HG03342 (cell line): Measurements from ENCODE around the gene MS4A2.
"Not testable (repeated sequence)": the region's sequence is repeated elsewhere in the genome, so short reads cannot be mapped to it uniquely, and the experiment has no call there.

Experiments
- ATAC-seq: cut with Tn5 transposase; IDR thresholded peaks from one replicate; pipeline ENCODE4 v1.9.1; 2021; ENCODE audit warnings: mild to moderate bottlenecking, moderate library complexity; ENCODE audit not compliant: unreplicated experiment

The MS4A2 gene

DNA sequence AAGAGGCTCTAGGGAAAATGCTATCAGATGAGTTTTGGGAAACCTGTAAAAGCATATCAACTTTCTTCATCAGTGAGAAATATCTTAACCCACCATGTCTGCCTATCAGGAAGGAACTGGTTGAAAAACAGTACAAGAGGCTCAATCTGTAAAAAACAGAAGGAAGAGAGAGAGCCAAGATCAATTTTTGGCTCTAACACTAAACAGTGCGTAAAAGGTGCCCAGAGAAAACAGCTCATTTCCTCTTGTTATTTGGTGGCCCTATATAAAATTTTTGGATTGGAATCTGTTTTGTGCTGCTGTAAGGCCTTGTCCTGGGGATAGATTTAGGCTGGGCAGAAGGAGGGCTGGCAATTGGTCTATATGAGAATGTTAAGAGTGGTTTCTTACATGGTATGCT lies 12.1 kb downstream of the MS4A2 start:
- no peak for ATAC-seq

DNA sequence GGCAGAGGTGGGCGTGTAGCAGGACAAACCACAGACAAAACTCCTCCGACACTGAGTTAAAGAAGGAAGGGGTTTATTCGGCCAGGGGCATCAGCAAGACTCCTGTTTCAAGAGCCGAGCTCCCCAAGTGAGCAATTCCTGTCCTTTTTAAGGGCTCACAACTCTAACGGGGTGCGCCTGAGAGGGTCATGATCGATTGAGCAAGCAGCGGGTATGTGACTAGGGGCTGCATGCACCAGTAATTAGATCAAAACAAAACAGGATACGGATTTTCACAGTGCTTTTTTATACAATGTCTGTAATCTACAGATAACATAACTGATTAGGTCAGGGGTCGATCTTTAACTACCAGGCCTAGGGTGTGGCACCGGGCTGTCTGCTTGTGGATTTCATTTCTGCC lies 12.9 kb downstream of the MS4A2 start:
- ATAC-seq: not testable (repeated sequence)

DNA sequence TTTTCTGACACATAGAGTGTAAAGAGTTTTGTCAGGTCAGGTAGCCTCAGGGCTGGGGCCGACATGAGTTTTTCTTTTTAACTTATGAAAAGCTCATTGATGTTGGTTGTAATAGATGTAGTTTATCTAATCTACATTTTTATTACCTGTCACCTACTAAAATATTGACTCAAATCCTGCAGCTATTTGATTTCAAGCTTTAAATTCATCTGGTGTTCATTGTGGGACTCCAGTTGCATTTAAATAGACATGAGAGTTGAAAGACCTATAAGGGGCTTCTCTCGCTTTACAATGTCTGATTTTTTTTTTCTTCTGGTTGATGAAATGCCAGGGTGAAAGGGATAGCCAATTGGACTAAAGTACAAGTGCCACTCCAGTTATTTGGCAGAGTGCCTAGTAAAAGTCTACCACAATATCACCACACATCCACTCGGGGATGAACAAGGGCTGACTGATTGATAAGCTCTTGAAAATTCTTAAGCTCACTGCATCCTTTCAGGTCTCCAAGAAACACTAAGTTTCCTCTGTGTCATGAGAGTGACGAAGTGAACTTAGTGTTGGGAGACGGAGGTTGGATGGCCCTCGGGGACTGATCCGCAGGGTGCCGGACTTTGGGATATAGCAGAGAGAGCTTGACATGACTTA lies 16.1 kb downstream of the MS4A2 start:
- not testable (repeated sequence) for ATAC-seq

DNA sequence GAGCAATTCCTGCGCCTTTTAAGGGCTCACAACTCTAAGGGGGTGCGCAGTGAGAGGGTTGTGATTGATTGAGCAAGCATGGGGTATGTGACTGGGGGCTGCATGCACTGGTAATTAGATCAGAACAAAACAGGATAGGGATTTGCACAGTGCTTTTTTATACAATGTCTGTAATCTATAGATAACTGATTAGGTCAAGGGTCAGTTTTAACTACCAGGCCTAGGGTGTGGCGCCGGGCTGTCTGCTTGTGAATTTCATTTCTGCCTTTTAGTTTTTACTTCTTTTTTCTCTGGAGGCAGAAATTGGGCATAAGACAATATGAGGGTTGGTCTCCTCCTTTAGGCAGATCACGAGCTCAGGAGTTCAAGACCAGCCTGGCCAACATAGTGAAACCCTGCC lies 20.2 kb downstream of the MS4A2 start:
- ATAC-seq: not testable (repeated sequence)

DNA sequence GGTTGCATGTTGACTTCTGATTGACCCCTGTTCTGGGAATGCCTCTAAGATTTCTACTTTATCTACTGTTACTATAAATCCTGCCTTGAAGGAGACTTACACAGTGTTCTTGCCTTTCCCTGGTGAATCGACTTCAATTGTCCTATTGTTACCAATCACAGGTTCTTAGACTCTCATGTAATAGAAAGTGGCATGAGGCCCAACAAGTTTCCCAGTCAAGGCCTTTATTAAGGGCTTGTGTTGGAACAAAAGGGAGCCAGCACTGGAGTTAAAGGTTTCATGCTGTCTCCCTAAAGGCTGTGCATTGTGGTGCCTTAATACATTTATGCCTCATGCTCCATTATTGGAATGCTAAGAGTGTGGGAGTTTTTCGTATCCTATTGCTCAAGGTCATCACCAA lies 23.3 kb downstream of the MS4A2 start:
- no peak for ATAC-seq

DNA sequence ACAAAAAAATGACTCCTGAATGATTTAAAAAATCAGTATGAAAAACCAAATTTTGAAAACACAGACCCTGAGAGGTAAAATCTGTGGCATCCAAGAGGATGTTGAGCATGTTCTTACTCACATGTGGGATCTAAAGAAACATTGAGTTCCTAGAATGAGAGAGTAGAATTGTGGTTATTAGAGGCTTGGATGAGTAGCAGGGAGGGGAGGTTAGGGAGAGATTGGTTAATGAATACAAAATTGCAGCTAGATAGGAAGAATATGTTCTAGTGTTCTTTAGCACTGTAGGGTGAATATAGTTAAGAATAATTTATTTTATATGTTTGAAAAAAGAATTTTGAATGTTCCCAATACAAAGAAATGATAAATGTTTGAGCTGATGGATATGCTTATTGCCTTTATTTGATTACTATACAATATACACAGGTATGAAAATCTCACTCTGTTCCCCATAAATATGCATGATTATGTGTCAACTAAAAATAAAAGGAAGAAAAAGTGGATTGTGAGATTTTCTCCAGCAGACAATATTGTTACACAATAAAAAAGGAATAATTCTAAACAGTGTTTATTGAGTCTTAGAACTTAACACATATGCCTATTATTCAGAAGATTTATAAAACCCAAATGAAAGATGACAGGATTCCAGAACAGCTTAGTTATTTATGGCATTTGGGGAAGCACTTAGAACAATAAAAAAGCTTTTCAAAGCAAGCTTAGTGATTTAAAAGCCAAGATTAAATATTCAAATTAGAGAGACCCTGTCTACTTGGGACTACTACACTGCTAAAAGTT lies 28.7 kb downstream of the MS4A2 start:
- ATAC-seq: no peak

DNA sequence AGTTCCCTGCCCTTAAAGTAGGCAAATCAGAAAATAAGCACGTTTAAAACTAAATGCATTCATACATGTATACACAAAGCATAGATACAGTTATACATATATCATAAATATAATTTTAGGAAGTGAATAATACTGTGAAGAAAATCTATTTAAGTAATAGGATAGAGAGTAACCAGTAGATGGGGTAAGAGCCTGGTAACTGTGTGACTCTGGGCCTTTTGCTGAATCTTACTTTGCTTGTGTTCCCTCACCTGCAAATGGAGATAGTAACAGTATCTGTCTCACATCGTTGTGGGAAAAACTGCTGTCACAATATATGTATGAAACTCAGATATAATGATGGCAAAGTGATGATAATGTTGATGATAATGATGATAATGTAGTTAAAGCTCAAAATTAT lies 29.9 kb downstream of the MS4A2 start:
- no peak for ATAC-seq

DNA sequence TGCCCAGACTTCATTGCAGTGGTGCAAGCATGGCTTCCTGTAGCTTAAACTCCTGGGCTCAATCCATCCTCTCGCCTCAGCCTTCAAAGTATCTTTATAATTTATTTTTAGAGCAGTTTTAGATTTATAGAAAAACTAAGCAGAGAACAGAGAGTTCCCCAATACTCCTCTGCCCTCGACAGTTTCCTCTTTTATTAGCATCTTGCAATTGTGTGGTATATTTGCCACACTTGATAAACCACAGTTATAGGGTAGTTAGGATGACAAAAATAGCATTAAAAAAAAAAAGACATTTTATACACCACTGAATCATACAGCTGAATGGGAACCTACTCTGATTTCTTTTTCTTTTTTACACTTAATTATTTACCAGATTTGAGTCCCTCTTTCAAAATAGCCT lies 31.2 kb downstream of the MS4A2 start:
- no peak for ATAC-seq

DNA sequence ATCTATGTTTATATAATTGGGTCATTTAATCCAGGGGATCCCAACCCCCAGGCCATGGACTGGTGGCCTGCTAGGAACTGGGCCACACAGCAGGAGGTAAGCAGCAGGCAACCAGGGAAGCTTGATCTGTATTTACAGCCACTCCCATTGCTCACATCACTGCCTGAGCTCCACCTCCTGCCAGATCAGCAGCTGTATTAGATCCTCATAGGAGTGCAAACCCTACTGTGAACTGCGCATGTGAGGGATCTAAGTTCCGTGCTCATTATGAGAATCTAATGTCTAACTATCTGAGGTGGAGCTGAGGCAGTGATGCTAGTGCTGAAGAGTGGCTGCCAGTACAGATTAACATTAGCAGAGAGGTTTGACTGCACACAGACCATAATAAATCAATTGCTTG lies 32.8 kb downstream of the MS4A2 start:
- ATAC-seq: no peak

DNA sequence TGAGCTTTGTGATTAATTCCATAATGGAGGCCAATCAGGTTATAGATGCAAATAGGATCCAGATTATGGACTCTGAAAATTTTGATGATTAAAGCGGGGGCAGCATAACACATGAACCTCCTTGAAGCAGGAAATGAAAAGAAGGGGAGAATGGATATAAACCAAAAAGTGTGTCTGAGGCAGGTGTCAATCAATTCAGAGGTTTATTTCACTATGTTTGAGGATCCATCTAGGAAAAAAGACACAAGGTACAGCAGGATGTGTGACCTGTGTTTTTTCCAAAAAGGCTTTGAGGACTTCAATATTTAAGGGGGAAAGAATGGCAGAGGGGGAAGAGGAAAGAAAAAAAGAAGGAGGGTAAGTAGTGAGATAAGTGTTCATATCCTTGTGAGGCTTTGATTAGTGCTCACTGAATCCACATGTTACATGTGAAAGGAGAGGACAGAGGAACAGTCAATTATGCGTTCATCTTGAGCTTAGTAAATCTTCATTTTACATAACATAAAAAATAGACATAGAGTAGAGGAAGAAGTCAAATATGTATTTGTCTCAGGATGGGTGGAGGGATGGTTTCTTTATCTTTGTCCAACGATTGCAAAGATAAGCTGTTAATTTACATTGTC lies 34.1 kb downstream of the MS4A2 start:
- ATAC-seq: no peak

DNA sequence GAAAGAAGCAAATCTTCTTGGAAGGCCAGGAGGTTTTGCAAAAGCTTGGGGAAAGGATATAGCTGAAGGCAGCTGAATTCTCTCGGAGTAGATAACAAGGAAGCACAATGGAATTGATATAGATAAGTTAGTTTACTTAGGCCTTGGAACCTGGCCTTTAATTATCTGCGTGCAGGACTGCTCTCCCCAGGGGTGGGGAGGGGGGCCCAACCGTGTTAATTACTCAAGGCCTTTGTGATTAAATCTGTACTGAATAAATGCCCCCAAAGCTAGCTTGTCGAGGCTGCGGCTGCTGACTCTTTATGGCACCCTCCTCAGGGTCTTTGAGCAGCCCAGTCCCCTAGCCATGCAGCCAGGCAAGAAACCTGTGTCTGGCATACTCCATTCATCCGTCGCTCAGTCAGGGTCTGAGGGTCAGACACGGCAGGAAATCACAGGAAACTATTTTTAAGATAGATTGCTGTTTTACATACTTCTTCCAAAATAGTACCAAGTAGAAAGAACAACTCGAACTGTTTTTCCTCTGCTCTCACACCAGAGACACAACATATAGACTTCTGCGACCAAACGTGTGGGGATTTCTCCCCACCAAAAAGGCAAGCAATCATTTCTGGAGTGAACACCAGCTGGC lies 36.5 kb downstream of the MS4A2 start:
- ATAC-seq: no peak

DNA sequence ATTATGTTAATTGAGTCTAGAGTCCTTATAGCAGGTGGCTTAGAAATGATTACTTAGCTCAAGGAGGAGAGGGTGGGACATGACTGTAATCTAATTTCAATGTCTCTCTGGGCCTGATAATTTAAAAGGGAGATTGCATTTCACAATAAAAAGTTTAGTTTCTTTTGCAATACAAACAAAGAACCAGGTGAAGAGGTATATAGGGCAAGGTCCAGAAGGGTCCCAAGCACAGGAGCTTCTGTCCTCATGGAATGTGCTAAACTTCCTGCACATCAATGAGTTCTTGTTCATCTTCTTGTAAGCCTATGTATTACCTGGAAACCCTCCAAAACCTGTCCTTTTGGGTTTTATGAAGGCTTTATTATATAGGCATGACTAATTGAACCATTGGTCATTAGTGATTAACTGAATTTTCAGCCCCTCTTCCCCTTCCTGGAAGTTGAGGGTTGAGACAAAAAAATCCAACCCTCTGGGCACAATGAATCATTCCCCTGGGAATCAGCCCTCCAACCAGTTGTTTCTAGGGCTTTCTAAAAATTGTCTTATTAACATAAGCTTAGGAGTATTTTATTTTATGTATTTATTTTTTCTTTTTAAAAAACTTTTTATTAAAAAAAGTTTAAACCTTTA lies 37.6 kb downstream of the MS4A2 start:
- ATAC-seq: no peak

DNA sequence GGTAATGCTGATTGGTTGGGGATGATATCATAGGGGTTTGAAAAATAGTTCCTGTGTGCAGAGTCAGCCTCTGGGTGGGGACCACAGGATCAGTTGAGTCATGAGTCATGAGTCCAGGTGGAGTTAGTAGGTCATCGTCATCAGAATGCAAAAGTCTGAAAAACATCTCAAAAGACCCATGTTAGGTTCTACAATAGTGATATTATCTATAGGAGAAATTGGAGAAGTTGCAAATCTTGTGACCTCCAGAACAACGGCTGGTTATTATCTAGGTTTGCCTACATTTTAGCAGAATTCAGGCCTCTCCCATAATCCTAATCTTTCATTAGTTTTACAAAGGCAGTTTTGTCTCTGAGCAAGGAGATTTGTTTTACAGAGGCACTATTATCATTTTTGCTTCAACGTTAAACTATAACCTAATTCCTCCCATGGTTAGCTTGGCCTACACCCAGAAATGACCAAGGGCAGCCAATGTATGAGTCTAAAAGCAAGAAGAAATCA lies 38.9 kb downstream of the MS4A2 start:
- ATAC-seq: no peak

DNA sequence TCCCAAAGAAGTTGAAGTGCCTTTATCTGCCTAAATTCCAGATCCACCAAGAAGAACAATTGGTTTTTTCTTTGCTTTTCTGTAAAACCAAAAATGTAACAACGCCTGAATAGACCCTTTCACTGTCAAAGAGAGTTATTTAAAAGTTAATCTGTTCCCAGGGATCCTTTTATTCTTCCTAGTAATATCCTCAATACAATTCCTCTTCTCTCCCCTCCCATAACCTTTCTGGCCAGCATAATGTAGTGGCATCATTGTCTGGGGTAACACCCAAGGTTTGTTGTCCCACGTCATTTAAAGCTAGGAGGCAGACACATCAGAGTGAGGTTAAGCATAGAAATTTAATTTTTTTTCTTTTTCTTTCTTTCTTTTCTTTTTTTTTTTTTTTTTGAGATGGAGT lies 39.9 kb downstream of the MS4A2 start:
- no peak for ATAC-seq

DNA sequence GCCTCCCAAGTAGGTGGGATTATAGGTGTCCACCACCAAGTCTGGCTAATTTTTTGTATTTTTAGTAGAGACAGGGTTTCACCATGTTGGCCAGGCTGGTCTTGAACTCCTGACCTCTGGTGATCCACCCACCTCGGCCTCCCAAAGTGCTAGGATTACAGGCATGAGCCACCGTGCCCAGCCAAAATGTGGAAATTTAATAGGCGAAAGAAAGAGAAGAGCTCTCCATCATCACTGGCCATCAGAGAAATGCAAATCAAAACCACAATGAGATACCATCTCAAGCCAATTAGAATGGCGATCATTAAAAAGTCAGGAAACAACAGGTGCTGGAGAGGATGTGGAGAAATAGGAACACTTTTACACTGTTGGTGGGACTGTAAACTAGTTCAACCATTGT lies 40.4 kb downstream of the MS4A2 start:
- ATAC-seq: not testable (repeated sequence)

DNA sequence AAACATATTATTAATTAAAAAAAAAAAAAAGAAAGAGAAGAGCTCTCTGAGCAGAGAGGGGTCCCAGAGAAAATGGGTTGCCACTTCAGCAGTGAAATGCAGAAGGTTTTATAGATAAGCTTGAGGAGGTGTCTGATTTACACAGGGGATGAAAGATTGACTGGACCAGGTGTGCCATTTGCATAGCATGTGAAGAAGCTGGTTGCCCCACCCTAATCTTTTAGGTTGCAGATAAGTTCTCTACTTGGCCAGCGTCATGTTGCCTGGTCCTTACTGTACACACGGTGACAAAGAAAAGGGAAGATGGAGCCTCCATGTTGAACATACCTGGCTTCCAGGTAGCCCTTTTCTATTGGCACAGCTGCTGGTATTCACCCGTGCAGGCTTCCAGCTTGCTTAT lies 41.4 kb downstream of the MS4A2 start:
- no peak for ATAC-seq

DNA sequence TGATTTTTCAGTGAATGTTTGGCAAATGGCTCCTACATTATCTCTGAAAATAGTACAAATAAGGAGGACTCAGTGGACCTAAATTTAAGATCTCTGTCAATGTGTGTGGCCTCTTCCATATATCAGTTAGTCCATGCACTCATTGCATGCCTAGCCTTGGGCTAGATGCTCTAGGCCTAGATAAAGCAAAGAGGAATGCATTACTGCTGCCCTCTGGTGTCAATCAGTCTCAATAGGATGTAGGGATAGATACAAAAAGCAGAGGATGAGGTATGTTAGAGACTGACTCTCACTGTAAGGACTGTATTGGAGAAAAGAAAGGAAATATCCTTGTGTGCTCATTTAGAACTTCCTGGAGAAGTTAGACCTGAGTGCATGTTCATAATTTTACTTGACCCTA lies 42.0 kb downstream of the MS4A2 start:
- ATAC-seq: no peak

DNA sequence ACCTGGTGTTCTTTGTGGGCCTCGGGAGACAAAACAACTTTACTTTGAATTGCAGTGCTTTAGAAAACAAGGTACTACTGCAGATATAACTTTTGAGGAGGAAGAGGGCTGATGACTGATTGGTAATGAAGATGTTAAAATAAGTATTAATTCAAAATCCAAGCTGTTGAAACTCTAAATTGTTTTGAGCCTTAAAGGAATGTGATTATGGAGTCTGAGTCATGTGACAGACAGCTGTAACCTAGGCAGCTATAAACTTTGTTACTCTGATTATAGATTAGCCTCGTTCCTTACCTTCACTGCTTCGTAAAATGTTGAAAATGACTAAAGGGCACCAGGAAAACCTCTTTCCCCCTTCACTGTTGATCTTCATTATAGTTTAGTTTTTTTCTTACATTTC lies 43.4 kb downstream of the MS4A2 start:
- ATAC-seq: no peak

DNA sequence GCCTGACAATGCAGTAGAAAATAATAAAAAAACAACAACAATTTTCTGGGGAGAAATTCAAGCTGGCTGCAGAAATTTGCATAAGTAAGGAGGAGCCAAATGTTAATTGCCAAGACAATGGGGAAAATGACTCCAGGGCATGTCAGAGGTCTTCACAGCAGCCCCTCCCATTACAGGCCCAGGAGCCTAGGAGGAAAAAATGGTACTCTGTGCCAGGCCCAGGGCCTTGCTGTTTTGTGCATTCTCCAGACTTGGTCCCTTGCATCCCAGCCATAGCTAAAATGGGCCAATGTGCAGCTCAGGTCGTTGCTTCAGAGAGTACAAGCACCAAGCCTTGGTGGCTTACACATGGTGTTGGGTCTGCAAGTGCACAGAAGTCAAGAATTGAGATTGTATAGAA lies 45.5 kb downstream of the MS4A2 start:
- ATAC-seq: no peak

DNA sequence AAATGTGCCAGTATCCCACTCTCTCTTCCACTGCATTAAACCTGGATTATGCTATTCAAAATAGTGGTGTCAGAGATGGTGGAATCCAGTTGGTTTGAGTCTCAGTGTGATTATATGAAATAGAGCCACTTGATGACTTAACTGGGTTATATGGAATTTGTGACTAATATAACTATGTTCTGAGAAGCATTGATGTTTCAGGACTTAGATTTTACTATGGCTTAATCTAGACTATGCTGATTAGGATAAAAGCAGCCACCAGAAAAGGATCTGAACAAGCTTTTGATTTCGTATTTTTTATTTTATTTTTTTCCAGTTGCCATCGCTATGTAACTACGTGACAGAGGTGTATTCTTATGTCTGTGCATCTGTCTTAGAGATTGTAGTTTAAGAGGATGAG lies 55.3 kb downstream of the MS4A2 start:
- ATAC-seq: no peak

DNA sequence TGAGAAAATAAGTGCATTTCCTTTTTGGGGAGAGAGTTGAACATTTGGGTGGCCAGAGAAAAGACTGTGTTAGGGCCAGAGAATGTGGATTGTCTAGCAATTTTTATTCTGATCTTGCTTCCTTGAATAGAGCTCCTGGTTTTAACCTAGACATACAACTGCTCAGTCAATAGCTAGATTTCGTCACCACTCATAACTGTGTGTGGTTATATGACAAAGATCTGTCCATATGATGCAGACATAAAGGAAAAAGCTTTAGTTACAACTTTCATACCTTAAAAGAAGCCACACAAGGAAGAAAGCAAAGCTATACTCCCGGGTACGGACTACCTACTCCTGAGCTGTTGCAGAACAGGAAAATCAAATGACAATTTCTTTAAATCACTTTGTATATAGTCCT lies 57.2 kb downstream of the MS4A2 start:
- ATAC-seq: no peak
